GM12878 (cell line): Measurements from ENCODE around the gene RNF220. TPM values are rescaled to one million over a fixed set of nuclear protein-coding genes. Genes with fewer than 3 reads are reported as not detected.

Source experiments
- BCL11A ChIP-seq: IDR thresholded peaks from 2 replicates; pipeline ENCODE4 v1.6.1; 2011; ENCODE audit warnings: low read depth, low read length
- BHLHE40 ChIP-seq, 2 experiments: fragments of 450-650 bp in 1 of 2; IDR thresholded peaks; 2 replicates each; pipeline ENCODE4 v1.6.1; 2011 to 2017; ENCODE audit warnings: low read depth in 2 of 2, borderline replicate concordance in 1 of 2, improper control_type of control experiment in 1 of 2, low read length in 1 of 2, mild to moderate bottlenecking in 1 of 2
- DPF2 ChIP-seq: fragments of 450-650 bp; IDR thresholded peaks from 2 replicates; pipeline ENCODE4 v1.6.1; 2017; ENCODE audit warnings: mild to moderate bottlenecking
- EED ChIP-seq: sonication (generic); IDR thresholded peaks from 2 replicates; pipeline ENCODE4 v1.6.1; 2016; ENCODE audit warnings: antibody characterized with exemption, low read depth
- HCFC1 ChIP-seq: fragments of 150-350 bp; IDR thresholded peaks from 2 replicates; pipeline ENCODE4 v1.6.1; 2014; ENCODE audit warnings: low read length
- IKZF2 ChIP-seq, 2 experiments: fragments of 450-650 bp; IDR thresholded peaks; 2 replicates each; pipeline ENCODE4 v1.6.1; 2017; ENCODE audit warnings: mild to moderate bottlenecking in 2 of 2, moderate library complexity in 2 of 2
- IRF4 ChIP-seq: IDR thresholded peaks from 2 replicates; pipeline ENCODE4 v1.6.1; 2011; ENCODE audit warnings: low read depth, low read length
- JUNB ChIP-seq: IDR thresholded peaks from 2 replicates; pipeline ENCODE4 v1.6.1; 2016; ENCODE audit warnings: antibody characterized with exemption, mild to moderate bottlenecking
- MEF2A ChIP-seq: IDR thresholded peaks from 2 replicates; pipeline ENCODE4 v1.6.1; 2011; ENCODE audit warnings: low read depth, mild to moderate bottlenecking, low read length, moderate library complexity; ENCODE audit not compliant: insufficient read depth
- MEF2B ChIP-seq: fragments of 450-650 bp; IDR thresholded peaks from 2 replicates; pipeline ENCODE4 v1.6.1; 2018; ENCODE audit warnings: mild to moderate bottlenecking, moderate library complexity; ENCODE audit not compliant: partially characterized antibody, poor library complexity, severe bottlenecking
- MYC ChIP-seq: IDR thresholded peaks from 2 replicates; pipeline ENCODE4 v1.6.1; 2011; ENCODE audit warnings: mild to moderate bottlenecking, low read length, moderate library complexity, inconsistent platforms; ENCODE audit not compliant: insufficient read depth, insufficient replicate concordance, insufficient read length, severe bottlenecking
- NBN ChIP-seq: fragments of 450-650 bp; IDR thresholded peaks from 2 replicates; pipeline ENCODE4 v1.6.1; 2016
- NFYB ChIP-seq: IDR thresholded peaks from 2 replicates; pipeline ENCODE4 v1.6.1; 2011; ENCODE audit warnings: low read depth, mild to moderate bottlenecking, low read length, improper control_type of control experiment, moderate library complexity; ENCODE audit not compliant: insufficient read depth
- PML ChIP-seq: IDR thresholded peaks from 2 replicates; pipeline ENCODE4 v1.6.1; 2012; ENCODE audit warnings: low read length, inconsistent platforms
- RCOR1 ChIP-seq: conservative IDR thresholded peaks from 2 replicates; pipeline ENCODE4 v1.6.1; 2012; ENCODE audit warnings: low read depth, low read length, improper control_type of control experiment
- RUNX3 ChIP-seq: IDR thresholded peaks from 2 replicates; pipeline ENCODE4 v1.6.1; 2012; ENCODE audit warnings: low read length, inconsistent platforms
- YY1 ChIP-seq: IDR thresholded peaks from 2 replicates; pipeline ENCODE4 v1.6.1; 2011; ENCODE audit warnings: low read depth, mild to moderate bottlenecking, low read length
- ZBED1 ChIP-seq: IDR thresholded peaks from 2 replicates; pipeline ENCODE4 v1.6.1; 2016; ENCODE audit warnings: borderline replicate concordance
- ZNF207 ChIP-seq: fragments of 450-650 bp; IDR thresholded peaks from 2 replicates; pipeline ENCODE4 v1.6.1; 2014; ENCODE audit warnings: antibody characterized with exemption, mild to moderate bottlenecking, borderline replicate concordance
- ZNF217 ChIP-seq: fragments of 450-650 bp; IDR thresholded peaks from 2 replicates; pipeline ENCODE4 v1.6.1; 2017; ENCODE audit warnings: antibody characterized with exemption, mild to moderate bottlenecking
- ZNF384 ChIP-seq: IDR thresholded peaks from 2 replicates; pipeline ENCODE4 v1.6.1; 2012; ENCODE audit warnings: low read depth, mild to moderate bottlenecking, low read length, improper control_type of control experiment, borderline replicate concordance
- ZSCAN29 ChIP-seq: fragments of 450-650 bp; IDR thresholded peaks from 2 replicates; pipeline ENCODE4 v1.6.1; 2017; ENCODE audit warnings: mild to moderate bottlenecking, moderate library complexity
- polyA plus RNA-seq, 11 experiments: library from polyadenylated mRNA; depleted of rRNA in 4 of 11; unstranded in 6 of 11; stranded (reverse) in 5 of 11; fragments of >200 nt; fragmentation: Nextera tagmentation in 4 of 11; fragmentation: Illumina TruSeq in 1 of 11; extraction: Ambion mirVana in 4 of 11; extraction: Trizol in 1 of 11; gene quantifications; 1 replicate in 1 of 11; 2 replicates in 10 of 11; pipeline versions ENCODE4 v1.2.1 to v1.2.3, GENCODE V29; 2011 to 2016; ENCODE audit warnings: inconsistent platforms in 2 of 11, missing spikeins in 2 of 11, low read depth in 1 of 11
- total RNA-seq, 4 experiments: library from RNA; depleted of rRNA in 3 of 4; stranded (reverse); fragments of >200 nt in 3 of 4; fragmentation: Illumina TruSeq in 1 of 4; extraction: Trizol in 1 of 4; gene quantifications; 2 replicates each; pipeline versions ENCODE4 v1.2.1 to v1.2.3, GENCODE V29; 2013 to 2021
- TF ChIP-seq, protein P1 (sequence below): IDR thresholded peaks from 2 replicates; pipeline ENCODE4 v1.6.1; 2012; ENCODE audit warnings: low read length, inconsistent platforms
- TF ChIP-seq, protein P2 (sequence below): fragments of 450-650 bp; IDR thresholded peaks from 2 replicates; pipeline ENCODE4 v1.6.1; 2018; ENCODE audit warnings: mild to moderate bottlenecking, low read depth, moderate library complexity; ENCODE audit not compliant: partially characterized antibody
- TF ChIP-seq, protein P3 (sequence below): fragments of 150-350 bp; IDR thresholded peaks from 2 replicates; pipeline ENCODE4 v1.6.1; 2016; ENCODE audit warnings: low read depth, low read length

RNF220 gene
- total and polyA plus RNA-seq, 10 of the 15 experiments (the other 5 are each of a cell fraction or from before 2014, with no cell fraction given): 4.6 to 84.1 (median 53.7) TPM

DNA sequence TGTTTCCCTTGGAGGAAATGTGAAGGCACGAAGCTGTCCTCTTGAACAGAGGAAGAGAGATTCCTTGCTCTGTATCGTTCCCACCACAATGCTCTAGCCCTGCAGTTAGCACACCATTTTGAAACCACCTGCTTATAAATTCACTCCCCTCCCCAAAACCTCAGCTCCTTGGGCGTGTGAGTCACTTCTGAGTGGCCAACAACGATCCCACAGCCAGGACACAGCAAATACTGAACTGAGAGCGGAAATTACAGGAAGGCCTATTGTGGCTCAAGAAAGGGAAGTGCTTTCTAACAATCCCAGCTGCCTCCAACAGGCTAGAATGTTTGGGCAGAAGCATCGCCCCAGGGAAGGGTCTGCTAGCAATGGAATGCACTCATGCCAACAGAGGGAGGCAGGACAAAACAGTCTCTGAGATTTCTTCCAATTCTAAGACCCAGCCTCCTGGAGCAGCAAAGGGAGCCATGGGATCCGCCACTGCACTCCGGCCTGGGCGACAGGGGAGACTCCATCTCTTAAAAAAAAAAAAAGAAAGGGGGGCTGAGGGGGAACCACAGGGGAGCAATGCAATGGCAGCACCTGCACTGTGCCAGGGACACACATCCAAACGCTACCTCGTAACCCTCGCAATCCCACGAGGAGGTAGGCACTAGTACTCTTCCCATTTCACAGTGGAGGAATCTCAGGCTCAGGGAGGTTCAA, 267.4 kb downstream of the RNF220 start (continued):
- TF ChIP-seq, protein P1, sequence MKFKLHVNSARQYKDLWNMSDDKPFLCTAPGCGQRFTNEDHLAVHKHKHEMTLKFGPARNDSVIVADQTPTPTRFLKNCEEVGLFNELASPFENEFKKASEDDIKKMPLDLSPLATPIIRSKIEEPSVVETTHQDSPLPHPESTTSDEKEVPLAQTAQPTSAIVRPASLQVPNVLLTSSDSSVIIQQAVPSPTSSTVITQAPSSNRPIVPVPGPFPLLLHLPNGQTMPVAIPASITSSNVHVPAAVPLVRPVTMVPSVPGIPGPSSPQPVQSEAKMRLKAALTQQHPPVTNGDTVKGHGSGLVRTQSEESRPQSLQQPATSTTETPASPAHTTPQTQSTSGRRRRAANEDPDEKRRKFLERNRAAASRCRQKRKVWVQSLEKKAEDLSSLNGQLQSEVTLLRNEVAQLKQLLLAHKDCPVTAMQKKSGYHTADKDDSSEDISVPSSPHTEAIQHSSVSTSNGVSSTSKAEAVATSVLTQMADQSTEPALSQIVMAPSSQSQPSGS: peak; percentile 39; the same call in 1 of the 2 replicates
- TF ChIP-seq JUNB (peak; percentile 55; the same call in 1 of the 2 replicates), IKZF2 (IDR thresholded peaks at IDR 0.05) (peak; percentile 88 to 92), NFYB (peak; percentile 65; the same call in 1 of the 2 replicates), YY1 (peak; percentile 83), ZBED1 (0 out of 2 replicates have a peak, but pooled peaks have one; percentile 44), NBN (0 out of 2 replicates have a peak, but pooled peaks have one; percentile 47), ZNF217 (no peak), MYC (no peak), IRF4 (peak; percentile 53), MEF2A (peak; percentile 17; the same call in 1 of the 2 replicates), ZSCAN29 (no peak), RCOR1 (no peak), PML (no peak), BHLHE40 (IDR thresholded peaks at IDR 0.05; ENCODE audit: borderline replicate concordance in 1 of 2, low read depth in 2 of 2, low read length in 1 of 2) (peak; percentile 16 to 35; a peak in 1 of 4 replicates), ZNF207 (no peak), MEF2B (no peak), ZNF384 (no peak), BCL11A (peak; percentile 51; the same call in 1 of the 2 replicates), EED (peak; percentile 96), RUNX3 (peak; percentile 92), DPF2 (0 out of 2 replicates have a peak, but pooled peaks have one; percentile 35), HCFC1 (no peak)
- TF ChIP-seq, protein P2, sequence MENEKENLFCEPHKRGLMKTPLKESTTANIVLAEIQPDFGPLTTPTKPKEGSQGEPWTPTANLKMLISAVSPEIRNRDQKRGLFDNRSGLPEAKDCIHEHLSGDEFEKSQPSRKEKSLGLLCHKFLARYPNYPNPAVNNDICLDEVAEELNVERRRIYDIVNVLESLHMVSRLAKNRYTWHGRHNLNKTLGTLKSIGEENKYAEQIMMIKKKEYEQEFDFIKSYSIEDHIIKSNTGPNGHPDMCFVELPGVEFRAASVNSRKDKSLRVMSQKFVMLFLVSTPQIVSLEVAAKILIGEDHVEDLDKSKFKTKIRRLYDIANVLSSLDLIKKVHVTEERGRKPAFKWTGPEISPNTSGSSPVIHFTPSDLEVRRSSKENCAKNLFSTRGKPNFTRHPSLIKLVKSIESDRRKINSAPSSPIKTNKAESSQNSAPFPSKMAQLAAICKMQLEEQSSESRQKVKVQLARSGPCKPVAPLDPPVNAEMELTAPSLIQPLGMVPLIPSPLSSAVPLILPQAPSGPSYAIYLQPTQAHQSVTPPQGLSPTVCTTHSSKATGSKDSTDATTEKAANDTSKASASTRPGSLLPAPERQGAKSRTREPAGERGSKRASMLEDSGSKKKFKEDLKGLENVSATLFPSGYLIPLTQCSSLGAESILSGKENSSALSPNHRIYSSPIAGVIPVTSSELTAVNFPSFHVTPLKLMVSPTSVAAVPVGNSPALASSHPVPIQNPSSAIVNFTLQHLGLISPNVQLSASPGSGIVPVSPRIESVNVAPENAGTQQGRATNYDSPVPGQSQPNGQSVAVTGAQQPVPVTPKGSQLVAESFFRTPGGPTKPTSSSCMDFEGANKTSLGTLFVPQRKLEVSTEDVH: no peak
- TF ChIP-seq, protein P3, sequence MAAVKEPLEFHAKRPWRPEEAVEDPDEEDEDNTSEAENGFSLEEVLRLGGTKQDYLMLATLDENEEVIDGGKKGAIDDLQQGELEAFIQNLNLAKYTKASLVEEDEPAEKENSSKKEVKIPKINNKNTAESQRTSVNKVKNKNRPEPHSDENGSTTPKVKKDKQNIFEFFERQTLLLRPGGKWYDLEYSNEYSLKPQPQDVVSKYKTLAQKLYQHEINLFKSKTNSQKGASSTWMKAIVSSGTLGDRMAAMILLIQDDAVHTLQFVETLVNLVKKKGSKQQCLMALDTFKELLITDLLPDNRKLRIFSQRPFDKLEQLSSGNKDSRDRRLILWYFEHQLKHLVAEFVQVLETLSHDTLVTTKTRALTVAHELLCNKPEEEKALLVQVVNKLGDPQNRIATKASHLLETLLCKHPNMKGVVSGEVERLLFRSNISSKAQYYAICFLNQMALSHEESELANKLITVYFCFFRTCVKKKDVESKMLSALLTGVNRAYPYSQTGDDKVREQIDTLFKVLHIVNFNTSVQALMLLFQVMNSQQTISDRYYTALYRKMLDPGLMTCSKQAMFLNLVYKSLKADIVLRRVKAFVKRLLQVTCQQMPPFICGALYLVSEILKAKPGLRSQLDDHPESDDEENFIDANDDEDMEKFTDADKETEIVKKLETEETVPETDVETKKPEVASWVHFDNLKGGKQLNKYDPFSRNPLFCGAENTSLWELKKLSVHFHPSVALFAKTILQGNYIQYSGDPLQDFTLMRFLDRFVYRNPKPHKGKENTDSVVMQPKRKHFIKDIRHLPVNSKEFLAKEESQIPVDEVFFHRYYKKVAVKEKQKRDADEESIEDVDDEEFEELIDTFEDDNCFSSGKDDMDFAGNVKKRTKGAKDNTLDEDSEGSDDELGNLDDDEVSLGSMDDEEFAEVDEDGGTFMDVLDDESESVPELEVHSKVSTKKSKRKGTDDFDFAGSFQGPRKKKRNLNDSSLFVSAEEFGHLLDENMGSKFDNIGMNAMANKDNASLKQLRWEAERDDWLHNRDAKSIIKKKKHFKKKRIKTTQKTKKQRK: no peak
